GM21515 (cell line): ENCODE data around the gene PRMT1.
"Not testable (repeated sequence)": the region's sequence is repeated elsewhere in the genome, so short reads cannot be mapped to it uniquely, and the experiment has no call there.

Experiments
- ATAC-seq: cut with Tn5 transposase; IDR thresholded peaks from one replicate; pipeline ENCODE4 v1.9.1; 2021; ENCODE audit not compliant: unreplicated experiment

Gene PRMT1

GRCh38 chr19:49677231-49677900 lies at the start of gene PRMT1:
TSS of gene PRMT1 (plus strand) at chr19:49677271. CDS start at chr19:49677281, 10 bp downstream.
- no peak for ATAC-seq

GRCh38 chr19:49629659-49630058 lies 47.4 kb upstream of the PRMT1 start:
- ATAC-seq = no peak

GRCh38 chr19:49631014-49631588 lies 46.0 kb upstream of the PRMT1 start:
- ATAC-seq = no peak

DNA sequence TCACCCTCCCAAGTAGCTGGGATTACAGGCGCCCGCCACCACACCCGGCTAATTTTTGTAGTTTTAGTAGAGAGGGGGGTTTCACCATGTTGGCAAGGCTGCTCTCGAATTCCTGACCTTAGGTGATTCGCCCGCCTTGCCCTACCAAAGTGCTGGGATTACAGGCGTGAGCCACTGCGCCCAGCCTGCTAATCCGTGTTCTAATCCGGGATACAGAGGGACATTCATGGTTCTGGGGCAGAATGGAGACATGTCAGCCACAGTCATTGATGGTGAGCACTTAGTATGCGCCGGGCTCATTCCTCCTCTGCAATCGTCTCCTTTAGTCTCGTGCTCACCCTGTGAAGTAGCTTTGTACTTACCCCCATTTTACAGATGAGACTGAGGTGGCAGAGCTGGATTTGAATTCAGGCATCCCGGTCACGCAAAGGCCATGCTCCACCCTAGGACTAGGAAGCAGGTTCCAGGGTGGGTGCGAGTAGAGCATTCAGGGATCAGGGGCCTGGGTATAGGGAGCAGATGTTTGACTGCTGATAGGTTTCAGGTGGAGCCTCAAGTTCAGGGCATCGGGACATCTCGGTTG lies 45.4 kb upstream of the PRMT1 start:
- no peak for ATAC-seq

DNA sequence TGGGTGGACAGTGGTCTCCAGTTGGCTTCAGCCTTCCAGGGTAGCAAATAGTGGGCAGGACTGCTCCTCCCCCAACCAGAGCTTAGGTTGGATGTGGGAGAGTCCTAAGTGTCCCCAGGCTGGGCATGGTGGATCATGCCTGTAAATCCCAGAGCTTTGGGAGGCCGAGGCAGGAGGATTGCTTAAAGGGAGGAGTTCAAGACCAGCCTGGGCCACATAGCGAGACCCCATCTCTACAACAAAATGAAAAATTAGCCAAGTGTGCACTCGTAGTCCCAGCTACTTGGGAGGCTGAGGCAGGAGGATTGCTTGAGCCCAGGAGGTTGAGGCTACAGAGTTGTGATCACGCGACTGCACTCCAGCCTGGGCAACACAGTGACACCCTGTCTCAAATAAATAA lies 44.5 kb upstream of the PRMT1 start:
- ATAC-seq = no peak

DNA sequence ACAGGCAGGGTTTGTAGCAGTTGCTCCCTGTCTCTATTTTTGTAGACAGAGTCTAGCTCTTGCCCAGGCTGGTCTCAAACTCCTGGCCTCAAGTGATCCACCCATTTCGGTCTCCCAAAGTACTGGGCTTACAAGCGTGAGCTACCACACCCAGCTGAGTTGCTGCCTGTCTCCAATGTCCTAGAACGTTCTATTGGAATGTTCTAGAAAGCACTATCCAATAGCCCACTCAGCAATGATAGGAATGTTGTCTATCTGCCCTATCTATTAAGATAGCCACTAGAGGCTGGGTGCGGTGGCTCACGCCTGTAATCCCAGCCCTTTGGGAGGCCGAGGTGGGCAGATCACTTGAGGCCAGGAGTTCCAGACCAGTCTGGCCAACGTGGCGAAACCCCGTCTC lies 43.8 kb upstream of the PRMT1 start:
- not testable (repeated sequence) for ATAC-seq

GRCh38 chr19:49635530-49636232 lies 41.4 kb upstream of the PRMT1 start:
- no peak for ATAC-seq

- ATAC-seq = no peak
These were observed 40.7 kb upstream of the PRMT1 start for GRCh38 chr19:49636233-49636932.

DNA sequence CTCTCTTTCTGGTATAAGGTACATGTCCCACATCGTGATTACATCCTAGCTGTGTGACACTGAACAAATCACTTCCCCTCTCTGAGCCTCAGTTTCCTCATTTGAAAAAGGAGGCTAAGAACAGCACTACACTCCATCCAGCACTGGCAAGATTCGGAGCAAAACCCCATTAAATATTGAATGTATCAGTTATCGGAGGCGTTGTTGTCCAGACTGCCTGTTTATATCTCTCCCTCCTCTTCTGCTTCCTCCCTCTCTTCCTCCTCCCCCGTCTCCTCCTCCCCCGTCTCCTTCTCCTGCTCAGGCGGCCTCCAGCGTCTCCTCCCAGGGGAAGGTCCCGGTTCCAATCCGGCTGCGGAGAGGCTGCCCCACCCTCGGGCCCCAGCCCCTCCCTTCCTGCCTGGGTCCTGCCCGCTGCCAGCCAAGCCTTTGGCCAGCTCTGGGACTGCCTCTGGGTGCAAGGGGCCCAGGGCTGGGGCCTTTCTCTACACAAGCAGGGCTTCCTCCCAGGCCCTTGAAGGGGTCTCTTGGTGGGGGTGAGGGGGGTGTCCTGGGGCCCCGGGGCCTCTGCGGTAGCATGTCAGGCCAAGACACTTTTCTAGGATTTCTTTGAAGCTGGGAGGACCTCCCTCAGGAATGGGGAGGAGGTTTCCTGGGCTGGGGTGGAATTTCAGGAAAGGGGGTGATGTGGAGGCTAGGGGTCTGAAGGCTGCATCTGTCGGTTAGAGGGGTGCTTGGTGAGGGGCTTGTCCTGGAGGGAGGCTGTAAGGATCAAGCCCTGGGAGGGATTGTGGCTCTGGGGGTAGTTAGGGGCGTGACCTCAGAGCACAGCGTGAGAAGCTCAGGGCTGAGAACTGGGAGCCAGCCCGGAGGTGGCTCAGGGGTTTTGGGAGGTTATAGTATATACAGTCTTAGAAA lies 39.0 kb upstream of the PRMT1 start:
- ATAC-seq = no peak

- no peak for ATAC-seq
These were observed 37.5 kb upstream of the PRMT1 start for GRCh38 chr19:49639401-49640112.

- peak; percentile 53 for ATAC-seq
These were observed 36.8 kb upstream of the PRMT1 start, which contains the start of gene RRAS for GRCh38 chr19:49640113-49640898. TSS of gene RRAS (minus strand) at chr19:49640143. CDS start at chr19:49640098, 45 bp downstream.

DNA sequence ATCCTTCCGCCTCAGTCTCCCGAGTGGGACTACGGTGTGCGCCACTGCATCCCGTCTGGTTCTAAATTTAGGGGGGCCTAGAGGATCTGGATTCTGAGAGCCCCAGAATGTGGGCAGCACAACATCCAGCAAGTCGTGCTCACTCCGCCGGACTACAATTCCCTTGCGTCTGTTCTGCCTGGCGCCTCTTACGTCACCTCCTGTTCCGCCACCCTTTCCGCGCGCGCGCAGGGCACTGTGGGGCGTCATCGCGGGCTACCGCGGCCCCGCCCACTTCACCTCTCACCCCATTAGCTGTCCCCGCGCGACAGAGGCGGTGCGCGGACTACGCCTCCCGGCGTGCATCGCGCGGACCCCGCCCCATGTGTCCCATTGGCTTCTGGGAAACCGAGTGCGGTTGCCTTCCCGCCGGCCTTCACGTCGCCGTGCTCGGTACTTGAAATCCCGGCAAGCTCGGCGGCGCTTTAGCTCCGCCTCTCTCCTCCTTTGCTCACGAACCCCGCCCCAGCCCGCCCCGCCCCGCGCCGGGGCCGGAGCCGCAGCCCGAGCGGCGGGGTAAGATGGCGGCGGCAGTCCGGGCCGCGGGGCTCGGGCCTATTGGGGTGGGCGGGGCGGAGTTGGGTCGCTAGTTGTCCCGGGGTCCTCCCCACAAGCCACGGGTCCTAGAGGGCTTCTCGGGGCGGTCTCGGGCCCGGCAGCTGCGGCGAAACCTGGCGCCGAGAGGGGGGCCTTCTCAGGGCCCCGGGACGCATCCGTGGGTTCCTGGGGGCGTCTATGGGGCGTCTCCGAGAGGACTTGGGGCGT lies 35.2 kb upstream of the PRMT1 start, which contains the start of gene SCAF1:
Gene SCAF1, plus strand, starts transcription at position 522 of the 804 bp plus-strand sequence. CDS start 2,818 bp downstream, outside the sequence.
- peak; percentile 50 for ATAC-seq

- no peak for ATAC-seq
These were observed 34.5 kb upstream of the PRMT1 start for GRCh38 chr19:49642492-49643035.

GRCh38 chr19:49643466-49643865 lies 33.6 kb upstream of the PRMT1 start:
- no peak for ATAC-seq

- ATAC-seq = no peak
These were observed 31.5 kb upstream of the PRMT1 start for GRCh38 chr19:49645592-49645991.

DNA sequence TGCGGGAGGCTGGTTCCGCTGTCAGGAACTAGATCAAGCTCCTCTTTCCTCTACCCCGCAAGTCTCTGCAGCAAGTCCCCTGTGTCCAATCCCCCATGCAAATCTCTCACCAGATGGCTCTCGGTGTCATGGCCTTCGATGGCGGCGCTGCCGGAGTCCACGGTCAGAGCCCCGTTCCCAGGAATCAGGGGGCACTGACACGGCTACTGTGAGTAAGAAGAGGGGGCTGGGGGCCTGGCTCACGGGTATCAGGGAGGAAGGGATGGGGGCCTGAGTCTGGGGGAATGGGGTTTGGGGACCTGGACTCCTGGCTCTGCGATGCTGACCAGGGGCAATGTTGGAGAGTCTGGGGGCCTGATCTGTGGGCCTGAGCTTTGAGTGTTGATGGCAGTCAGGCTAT lies 31.1 kb upstream of the PRMT1 start:
- no peak for ATAC-seq

DNA sequence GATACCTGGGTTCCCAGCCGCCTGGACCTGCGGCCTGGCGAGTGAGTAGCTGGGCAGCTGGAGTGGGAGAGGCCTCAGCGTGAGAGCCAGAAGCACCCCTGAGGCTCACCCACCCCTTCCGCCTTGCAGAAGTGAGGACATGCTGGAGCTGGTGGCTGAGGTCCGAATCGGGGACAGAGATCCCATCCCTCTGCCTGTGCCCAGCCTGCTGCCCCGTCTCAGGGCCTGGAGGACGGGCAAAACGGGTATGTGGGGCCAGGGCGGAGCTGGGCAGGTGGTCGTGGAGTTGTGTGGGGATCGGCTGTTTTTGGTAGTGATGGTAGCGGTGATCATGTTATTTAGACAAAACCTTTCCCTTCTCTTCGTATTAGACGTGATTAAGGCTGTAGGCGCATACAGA lies 30.5 kb upstream of the PRMT1 start:
- ATAC-seq = no peak
